Measurements from ENCODE around the gene COL28A1.

GRCh38 chr7:7526006-7526405 lies 9.7 kb downstream of the COL28A1 start:
- no peak for TF ChIP-seq CTCF (IDR thresholded peaks at IDR 0.05; ENCODE audit: low read depth, low read length)
- no peak for TF ChIP-seq MAX (IDR thresholded peaks at IDR 0.05; ENCODE audit: low read depth, low read length)
- no peak for TF ChIP-seq POLR2A (IDR thresholded peaks at IDR 0.05; ENCODE audit: extremely low read depth, insufficient read length)
